ENCODE data around the gene PRICKLE3.
A peak's percentile ranks its signal among the peaks of the same experiment; 100 is the strongest.

PRICKLE3 gene

DNA sequence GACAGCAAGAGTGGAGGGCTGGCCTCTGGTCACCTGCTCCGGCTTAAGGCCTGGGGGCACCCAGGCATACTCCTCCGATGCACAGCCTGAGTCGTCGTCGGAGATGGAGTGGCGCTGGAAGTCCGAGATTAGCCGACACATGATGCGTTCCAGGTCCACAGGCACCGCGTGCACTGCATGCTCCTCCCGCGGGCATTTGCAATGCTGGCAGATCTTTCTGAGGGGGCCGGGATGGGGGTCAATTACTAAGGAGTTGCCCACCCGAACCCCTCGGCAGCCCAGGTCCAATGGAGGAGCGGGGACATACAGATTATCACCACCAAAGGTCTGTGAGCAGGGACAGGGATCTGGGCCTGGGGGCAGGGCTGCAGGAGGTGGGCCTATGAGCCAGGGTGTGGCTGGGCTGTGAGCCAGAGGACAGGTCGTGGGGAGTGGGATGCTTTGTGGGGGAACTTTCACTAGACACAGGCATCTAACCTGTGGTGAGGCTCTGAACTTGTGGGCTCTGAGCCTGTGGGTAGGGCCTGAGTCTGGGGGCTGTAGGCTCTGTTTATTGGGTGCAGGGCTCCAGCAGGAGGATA lies 2.4 kb downstream of the PRICKLE3 start:
- H4K20me1 ChIP-seq (ENCODE audit: low read depth, low read length), result no peaks in the 10 kb centered on the region
- no peaks in the 10 kb centered on the region for H3K36me3 ChIP-seq (ENCODE audit: low read length)
- no peak overlapping the region for H3K9ac ChIP-seq (ENCODE audit: low read length)
- H3F3A ChIP-seq (ENCODE audit: insufficient read depth), result no peaks in the 10 kb centered on the region
- H2AFZ ChIP-seq (ENCODE audit: low read depth, low read length, severe bottlenecking), result no peak overlapping the region
- no peaks in the 10 kb centered on the region for H3K27me3 ChIP-seq (ENCODE audit: low read length)
- H3K9me3 ChIP-seq (ENCODE audit: insufficient read depth, low read length), result no peaks in the 10 kb centered on the region
- 0 out of 2 replicates have a peak, but pooled peaks cover 7% of the 10 kb centered on the region for H3K79me2 ChIP-seq (ENCODE audit: insufficient read depth, low read length)
- H3K9me2 ChIP-seq (replicated peaks; ENCODE audit: insufficient read depth, low read length), result no peaks in the 10 kb centered on the region
- H3K27ac ChIP-seq (ENCODE audit: low read depth, low read length), result peak overlapping the region; percentile 28; the same call in 1 of the 2 replicates
- TF ChIP-seq, protein P1, sequence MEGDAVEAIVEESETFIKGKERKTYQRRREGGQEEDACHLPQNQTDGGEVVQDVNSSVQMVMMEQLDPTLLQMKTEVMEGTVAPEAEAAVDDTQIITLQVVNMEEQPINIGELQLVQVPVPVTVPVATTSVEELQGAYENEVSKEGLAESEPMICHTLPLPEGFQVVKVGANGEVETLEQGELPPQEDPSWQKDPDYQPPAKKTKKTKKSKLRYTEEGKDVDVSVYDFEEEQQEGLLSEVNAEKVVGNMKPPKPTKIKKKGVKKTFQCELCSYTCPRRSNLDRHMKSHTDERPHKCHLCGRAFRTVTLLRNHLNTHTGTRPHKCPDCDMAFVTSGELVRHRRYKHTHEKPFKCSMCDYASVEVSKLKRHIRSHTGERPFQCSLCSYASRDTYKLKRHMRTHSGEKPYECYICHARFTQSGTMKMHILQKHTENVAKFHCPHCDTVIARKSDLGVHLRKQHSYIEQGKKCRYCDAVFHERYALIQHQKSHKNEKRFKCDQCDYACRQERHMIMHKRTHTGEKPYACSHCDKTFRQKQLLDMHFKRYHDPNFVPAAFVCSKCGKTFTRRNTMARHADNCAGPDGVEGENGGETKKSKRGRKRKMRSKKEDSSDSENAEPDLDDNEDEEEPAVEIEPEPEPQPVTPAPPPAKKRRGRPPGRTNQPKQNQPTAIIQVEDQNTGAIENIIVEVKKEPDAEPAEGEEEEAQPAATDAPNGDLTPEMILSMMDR (IDR thresholded peaks at IDR 0.05; ENCODE audit: insufficient read depth, low read length, poor library complexity, severe bottlenecking), result no peak
- no peak for TF ChIP-seq EZH2phosphoT487 (conservative IDR thresholded peaks at IDR 0.05; ENCODE audit: low read length)
- H3K4me2 ChIP-seq (ENCODE audit: low read depth, low read length, poor library complexity, severe bottlenecking), result no peak overlapping the region
- no peak overlapping the region for H3K4me3 ChIP-seq (ENCODE audit: insufficient read depth, low read length, poor library complexity, severe bottlenecking)

DNA sequence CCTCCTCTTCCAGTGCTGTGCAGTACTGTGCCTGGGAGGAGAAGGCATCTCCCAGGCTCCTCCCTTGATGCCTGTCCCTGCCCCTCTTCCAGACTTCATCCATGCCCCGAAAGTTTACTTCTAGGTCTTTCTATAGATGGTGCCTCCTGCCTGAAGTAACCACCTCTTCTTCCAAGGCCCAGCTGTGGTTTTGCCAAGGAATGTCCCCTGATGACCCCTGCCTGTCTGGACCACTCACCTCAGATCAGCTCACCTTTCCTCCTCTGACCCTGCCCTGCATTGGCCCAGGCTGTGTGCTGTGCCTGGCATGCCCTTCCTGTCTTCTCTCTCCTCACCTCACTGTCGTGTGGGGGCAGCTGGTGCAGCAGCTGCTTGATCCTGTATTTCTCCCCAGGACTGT lies 6.8 kb downstream of the PRICKLE3 start:
- TF ChIP-seq, protein P1 (IDR thresholded peaks at IDR 0.05; ENCODE audit: insufficient read depth, low read length, poor library complexity, severe bottlenecking), result no peak
- TF ChIP-seq EZH2phosphoT487 (conservative IDR thresholded peaks at IDR 0.05; ENCODE audit: low read length), result no peak
- H2AFZ ChIP-seq (ENCODE audit: low read depth, low read length, severe bottlenecking), result no peak overlapping the region
- H3K36me3 ChIP-seq (ENCODE audit: low read length), result no peaks in the 10 kb centered on the region
- H3K4me2 ChIP-seq (ENCODE audit: low read depth, low read length, poor library complexity, severe bottlenecking), result no peak overlapping the region
- H3K9ac ChIP-seq (ENCODE audit: low read length), result no peak overlapping the region
- H3K27ac ChIP-seq (ENCODE audit: low read depth, low read length), result no peak overlapping the region
- H4K20me1 ChIP-seq (ENCODE audit: low read depth, low read length), result no peaks in the 10 kb centered on the region
- no peaks in the 10 kb centered on the region for H3F3A ChIP-seq (ENCODE audit: insufficient read depth)
- H3K4me3 ChIP-seq (ENCODE audit: insufficient read depth, low read length, poor library complexity, severe bottlenecking), result no peak overlapping the region
- no peaks in the 10 kb centered on the region for H3K9me3 ChIP-seq (ENCODE audit: insufficient read depth, low read length)
- H3K27me3 ChIP-seq (ENCODE audit: low read length), result no peaks in the 10 kb centered on the region
- no peaks in the 10 kb centered on the region for H3K79me2 ChIP-seq (ENCODE audit: insufficient read depth, low read length)
- H3K9me2 ChIP-seq (replicated peaks; ENCODE audit: insufficient read depth, low read length), result no peaks in the 10 kb centered on the region

DNA sequence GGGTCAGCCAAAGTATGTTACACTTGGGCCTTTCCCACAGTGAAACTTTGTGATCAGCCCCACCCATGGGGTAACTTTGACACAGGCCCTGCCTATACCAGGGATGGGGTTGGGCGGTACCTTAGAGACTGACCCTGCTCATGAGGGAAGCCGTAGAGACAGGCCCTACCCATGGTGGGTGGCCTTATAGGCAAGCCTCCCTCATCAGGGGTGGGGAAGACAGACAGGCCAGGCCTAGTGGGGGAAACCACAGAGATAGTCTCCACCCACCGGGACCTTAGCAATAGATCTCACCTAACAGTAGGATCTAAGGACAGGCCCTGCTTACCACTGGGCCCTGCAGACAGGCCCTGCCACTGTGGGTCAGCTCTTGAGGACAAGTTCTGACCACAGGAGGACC lies 7.6 kb downstream of the PRICKLE3 start:
- no peak overlapping the region for H3K9ac ChIP-seq (ENCODE audit: low read length)
- no peak overlapping the region for H2AFZ ChIP-seq (ENCODE audit: low read depth, low read length, severe bottlenecking)
- no peaks in the 10 kb centered on the region for H3F3A ChIP-seq (ENCODE audit: insufficient read depth)
- H3K4me3 ChIP-seq (ENCODE audit: insufficient read depth, low read length, poor library complexity, severe bottlenecking), result no peak overlapping the region
- H3K36me3 ChIP-seq (ENCODE audit: low read length), result no peaks in the 10 kb centered on the region
- no peaks in the 10 kb centered on the region for H4K20me1 ChIP-seq (ENCODE audit: low read depth, low read length)
- H3K9me2 ChIP-seq (replicated peaks; ENCODE audit: insufficient read depth, low read length), result no peaks in the 10 kb centered on the region
- no peak overlapping the region for H3K4me2 ChIP-seq (ENCODE audit: low read depth, low read length, poor library complexity, severe bottlenecking)
- 0 out of 2 replicates have a peak, but pooled peaks cover under 1% of the 10 kb centered on the region for H3K79me2 ChIP-seq (ENCODE audit: insufficient read depth, low read length)
- H3K27me3 ChIP-seq (ENCODE audit: low read length), result no peaks in the 10 kb centered on the region
- H3K27ac ChIP-seq (ENCODE audit: low read depth, low read length), result no peak overlapping the region
- no peaks in the 10 kb centered on the region for H3K9me3 ChIP-seq (ENCODE audit: insufficient read depth, low read length)
- TF ChIP-seq, protein P1 (IDR thresholded peaks at IDR 0.05; ENCODE audit: insufficient read depth, low read length, poor library complexity, severe bottlenecking), result no peak
- TF ChIP-seq EZH2phosphoT487 (conservative IDR thresholded peaks at IDR 0.05; ENCODE audit: low read length), result no peak
